Measurements from ENCODE around the gene SLC12A5.

SLC12A5 gene

DNA sequence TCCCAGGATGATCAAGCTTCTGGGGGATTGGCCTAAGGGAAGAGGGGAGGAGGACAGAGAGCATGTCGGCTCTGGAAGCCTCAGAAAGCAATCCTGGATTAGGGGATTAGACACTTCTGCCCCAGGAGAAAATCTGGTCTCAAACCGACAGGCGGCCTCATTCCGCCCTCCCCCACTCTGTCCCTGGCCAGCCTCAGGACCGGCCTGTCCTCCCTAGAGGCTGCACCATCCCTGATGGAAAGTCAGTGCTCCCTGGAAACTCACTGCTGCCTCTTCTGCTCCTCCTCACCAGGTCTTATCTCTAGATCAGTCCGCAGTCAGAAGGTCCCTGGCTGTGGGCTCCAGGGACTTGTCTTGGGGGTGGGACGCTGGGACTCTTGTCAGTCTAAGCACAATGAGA is 905 bp upstream of the SLC12A5 start:
- DNase-seq (ENCODE audit: low read depth): no peak

DNA sequence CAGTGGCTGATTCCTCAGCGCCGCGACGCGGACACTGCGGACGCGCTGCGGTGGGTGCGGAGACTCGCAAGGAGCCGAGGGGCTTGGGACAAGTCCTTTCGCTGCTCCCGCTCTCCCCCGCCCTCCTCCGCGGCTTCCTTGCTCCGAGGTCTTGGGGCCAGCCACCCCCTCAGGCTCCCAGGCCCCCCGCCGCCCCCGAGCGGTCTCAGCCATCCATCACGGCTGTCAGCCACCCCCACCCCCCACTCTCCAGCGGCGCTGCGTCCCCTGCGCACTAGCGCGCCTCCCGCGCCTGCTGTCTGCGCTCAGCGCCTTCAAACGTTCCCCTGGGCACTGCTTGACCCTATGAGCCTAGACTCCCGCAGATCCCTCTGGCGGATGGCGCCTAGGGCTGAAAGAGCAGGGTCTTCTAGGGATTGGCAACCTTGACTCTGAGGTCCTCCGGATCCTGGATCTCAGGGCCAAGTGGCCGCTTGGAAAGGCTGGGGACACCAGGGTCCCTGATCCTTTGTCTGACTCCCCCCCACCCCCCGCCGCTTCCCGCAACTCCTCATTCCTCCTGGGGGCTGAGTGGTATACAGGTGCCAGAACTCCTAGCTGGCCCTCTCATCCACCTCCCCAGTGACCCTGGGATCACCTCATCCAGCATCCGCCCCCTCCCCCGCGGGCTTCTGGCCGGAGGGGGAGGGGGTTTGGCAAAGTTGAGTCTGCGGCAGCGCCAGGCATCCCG is 1.4 kb downstream of the SLC12A5 start:
- no peak for DNase-seq (ENCODE audit: low read depth)

DNA sequence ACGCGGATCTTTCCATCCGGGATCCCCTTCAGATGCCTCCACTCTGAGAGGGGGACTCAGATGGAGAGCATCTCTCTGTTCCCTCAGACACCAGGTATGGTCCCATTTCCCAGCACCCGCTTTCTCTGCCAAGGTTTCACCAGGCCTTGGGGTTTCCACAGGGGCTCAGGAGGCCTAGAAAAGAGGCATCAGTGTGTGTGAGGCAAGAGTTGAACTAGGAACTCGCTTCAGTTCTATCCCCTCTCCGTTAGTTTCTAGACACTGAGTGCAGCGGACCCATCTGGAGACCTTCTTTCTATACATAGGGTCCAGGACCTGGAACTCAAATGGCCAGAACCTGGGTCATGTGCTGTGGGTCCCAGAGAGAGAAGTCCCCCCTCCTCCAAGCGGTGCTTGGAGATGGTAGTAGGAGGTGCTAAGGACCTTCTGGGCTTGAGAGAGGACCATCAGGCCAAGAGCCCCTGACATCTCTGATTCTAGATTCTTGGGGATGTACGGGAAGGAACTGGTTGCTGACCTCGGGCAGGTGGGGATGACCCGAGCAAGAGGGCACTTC is 2.1 kb downstream of the SLC12A5 start:
- DNase-seq (ENCODE audit: low read depth): no peak

DNA sequence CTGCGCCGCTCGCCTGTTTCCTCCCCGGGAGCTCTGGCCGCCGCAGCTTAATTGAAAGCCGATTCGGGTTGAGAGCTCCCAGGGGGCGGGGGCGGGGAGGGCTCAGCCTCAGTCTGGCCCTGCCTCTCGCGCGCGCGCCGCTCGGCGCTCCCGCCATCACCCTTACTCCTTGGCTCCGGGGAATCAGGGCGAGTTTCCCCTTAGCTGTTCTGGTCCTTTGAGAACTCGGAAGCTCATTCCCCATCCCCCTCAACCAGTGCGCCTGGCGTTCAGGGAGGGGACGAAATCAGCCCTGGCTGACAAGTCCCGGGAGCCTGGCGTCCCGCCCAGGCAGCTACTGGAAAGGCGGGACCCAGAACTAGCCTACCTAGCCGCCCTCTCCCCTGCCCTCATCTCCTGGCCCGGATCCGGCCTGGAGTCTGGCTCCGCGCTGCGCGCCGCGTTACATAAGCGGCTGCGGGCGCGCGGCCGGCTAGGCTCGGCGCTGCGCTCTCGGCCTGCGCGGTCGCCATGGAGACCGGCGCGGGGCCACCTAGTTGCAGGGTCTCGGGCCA is 2.8 kb downstream of the SLC12A5 start:
- DNase-seq (ENCODE audit: low read depth): no peak

DNA sequence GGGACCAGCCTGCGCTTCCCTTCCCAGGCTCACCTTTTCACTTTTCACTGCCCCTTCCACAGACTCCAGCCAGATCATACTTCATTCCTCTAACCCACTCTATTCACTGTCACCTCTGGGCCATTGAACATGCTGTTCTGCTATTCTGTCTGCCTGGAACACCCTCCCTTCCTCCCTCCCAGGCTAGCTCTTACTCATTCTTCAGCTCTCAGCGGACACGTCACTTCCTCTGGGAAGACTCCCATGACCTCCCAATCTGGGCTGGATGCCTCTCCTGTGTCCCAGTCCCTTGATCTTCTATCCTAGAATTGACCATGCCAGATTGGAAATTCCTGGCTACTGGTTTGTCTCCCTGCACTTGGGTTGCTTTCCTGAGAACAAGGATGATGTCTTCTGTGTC is 5.0 kb downstream of the SLC12A5 start:
- DNase-seq (ENCODE audit: low read depth): no peak

DNA sequence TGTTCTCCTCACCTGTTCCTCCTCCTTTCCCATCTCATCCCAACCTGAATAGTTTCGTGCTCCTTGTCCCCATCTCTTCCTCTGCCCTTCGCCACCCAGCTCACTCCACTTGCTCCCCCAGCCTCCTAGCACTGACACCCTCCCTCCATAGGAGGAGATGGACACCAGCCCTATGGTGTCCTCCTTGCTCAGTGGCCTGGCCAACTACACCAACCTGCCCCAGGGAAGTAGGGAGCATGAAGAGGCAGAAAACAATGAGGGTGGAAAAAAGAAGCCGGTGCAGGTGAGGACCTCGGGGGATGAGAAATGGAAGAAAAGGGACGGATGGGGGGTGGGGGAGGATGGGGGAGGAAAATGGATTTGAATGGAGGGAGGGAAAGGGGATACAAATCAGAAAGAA is 6.2 kb downstream of the SLC12A5 start:
- DNase-seq (ENCODE audit: low read depth): no peak

DNA sequence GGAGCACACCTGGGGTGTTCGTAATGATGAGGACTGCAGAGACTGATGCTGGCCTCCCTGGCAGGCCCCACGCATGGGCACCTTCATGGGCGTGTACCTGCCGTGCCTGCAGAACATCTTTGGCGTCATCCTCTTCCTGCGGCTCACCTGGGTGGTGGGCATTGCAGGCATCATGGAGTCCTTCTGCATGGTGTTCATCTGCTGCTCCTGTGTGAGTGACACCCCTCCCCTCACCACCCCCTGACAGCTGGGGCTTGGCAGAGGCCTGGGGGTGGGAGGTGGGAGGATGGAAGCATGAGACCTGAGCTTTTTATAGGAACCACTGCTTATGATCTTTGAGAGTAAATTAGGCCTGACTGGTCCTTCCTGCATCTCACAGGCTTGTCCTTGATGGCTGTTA is 6.7 kb downstream of the SLC12A5 start:
- no peak for DNase-seq (ENCODE audit: low read depth)

DNA sequence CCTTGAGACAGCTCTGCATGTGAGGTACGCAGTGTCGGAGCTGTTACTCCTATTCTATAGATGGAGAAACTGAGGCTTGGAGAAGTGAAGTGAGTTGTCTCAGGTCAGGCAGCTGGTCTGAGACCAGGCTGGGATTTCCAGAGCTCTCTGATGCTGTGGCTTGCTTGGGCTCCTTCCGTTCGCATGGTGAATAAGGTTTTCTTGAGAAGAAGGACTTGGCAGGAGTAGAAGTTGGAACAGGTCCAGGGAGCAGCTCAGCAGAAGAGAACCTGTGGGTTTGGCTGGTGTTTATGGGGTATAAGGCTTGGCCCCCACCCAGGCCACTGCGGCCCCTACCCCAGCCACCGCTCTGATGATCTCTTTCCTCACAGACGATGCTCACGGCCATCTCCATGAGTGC is 7.4 kb downstream of the SLC12A5 start:
- DNase-seq (ENCODE audit: low read depth): no peak

DNA sequence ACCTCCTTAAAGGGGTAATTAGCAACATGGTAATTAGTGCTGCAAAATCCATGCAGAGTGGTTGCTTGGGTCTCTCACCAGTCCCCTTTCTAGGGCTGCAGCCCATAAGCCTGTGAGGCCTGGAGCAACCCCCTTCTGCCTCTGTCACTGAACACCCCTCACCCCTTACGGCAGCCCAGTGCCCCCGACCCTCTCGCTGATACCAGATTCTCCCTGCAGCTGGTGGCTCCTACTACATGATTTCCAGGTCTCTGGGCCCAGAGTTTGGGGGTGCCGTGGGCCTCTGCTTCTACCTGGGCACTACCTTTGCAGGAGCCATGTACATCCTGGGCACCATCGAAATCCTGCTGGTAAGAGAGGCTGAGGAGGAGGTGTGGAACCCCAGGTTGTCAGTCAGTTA is 8.0 kb downstream of the SLC12A5 start:
- DNase-seq (ENCODE audit: low read depth): no peak

DNA sequence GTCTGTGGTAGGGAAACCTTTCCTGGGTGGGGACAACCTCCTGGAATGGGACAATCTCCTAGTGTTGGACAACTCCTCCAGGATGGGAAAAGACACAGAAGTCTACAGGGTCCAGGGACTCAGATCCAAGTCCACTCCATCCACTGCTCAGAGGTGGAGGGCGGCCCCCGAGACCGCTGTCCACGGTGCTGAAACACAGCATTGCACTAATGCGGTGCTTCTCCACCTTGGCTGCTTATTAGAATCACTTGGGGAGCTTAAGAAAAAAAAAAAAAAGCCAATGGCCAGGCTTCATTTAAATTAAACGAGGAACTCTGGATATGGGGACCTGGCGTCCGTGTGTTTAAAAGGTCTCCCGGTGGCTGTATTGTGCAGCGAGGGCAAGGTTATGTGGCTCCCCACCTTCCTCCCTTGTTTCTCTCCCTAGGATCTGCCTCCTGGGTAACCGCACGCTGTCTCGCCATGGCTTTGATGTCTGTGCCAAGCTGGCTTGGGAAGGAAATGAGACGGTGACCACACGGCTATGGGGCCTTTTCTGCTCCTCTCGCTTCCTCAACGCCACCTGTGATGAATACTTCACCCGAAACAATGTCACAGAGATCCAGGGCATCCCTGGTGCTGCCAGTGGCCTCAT is 12.0 kb downstream of the SLC12A5 start:
- no peak for DNase-seq (ENCODE audit: low read depth)

DNA sequence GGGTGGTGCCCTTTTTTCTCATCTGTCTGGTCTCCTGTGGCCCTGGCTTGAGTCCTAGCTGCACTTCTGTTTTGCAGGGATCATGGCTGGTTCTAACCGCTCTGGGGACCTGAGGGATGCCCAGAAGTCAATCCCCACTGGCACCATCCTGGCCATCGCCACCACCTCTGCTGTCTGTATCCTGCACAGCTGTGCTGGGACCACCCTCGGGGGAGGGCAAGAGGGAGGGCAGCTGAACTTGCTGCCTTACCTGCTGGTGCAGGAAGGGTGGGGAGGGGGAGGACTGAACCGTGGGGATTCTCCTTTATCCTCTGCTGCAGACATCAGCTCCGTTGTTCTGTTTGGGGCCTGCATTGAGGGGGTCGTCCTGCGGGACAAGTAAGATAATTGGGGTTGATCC is 14.5 kb downstream of the SLC12A5 start:
- DNase-seq (ENCODE audit: low read depth): no peak

DNA sequence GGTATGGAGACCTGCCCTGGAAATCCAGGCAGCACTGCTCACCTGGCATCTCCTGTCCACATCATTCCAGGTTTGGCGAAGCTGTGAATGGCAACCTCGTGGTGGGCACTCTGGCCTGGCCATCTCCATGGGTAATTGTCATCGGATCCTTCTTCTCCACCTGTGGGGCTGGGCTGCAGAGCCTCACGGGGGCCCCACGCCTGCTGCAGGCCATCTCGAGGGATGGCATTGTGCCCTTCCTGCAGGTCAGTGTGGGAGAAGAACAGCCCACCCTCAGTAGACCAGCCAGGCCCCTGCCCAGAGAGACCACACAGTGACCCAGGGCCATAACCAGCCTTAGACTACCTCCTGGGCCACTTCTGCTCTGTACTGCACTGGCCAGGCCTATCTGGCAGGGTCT is 15.9 kb downstream of the SLC12A5 start:
- DNase-seq (ENCODE audit: low read depth): no peak

DNA sequence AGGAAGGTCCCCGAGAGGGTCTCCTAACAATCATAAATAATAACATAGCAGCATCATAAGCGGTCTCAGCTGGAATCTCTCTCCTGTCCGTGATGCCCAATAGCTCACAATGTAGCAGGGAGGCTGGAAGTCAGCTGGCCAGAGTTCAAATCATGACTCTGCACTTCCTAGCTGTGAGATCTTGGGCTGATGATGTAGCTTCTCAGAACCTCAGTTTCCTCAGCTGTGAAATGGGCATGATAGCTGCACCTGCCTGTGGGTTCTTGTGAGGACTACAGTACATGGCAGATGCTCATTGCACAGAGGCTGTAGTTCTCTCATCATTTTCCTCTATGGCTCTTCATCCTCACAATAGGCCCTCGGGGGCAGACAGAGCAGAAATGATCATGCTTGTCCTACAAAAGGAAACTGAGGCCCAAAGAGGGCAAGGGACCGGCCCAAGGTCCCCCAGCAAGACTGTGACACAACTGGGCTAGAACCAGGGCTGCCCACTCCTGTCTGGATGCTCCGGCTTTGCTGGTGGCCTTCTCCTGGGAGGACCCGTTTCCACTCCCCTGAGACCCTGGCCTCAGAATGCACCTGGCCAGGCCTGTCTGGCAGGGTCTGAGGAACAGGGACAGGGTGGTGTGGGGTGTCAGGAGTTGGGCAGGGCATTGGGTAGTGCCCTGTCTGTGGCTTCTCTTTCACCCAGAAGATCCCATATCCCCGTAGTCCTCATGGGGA is 17.7 kb downstream of the SLC12A5 start:
- DNase-seq (ENCODE audit: low read depth): no peak

DNA sequence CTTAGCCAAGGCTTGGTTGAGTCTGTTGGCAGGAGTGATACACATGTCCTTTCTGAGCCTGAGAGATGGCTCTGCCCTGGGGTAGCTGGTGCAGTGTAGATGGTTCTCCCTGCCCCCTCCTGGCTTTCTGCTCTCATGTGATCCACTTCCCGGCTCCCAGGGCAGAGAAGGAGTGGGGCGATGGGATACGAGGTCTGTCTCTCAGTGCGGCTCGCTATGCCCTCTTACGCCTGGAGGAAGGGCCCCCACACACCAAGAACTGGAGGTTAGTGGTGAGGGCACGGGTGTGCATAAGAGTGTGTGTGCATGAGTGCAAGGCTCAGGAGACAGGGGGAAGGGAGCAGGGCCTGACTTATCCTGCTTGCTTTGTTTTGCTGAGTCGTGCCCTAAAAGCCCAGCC is 18.8 kb downstream of the SLC12A5 start:
- DNase-seq (ENCODE audit: low read depth): no peak

DNA sequence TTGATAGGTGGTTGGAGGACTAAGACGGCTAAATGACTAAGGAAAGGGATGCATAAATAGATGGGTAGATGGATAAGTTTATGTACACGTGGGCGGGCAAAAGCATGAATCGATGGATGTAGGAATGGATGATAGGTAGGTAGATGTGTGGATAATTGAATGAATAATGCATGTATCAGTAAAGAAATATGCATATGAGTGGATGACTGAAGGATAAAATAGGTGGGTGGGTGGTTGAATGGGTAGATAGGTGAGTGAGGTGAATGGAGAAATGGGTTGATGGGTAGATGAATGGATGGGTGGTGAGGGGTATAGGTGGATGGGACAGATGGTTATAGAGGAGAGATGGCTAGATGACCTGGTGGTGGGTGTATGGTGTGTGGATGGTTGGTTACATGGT is 20.2 kb downstream of the SLC12A5 start:
- DNase-seq (ENCODE audit: low read depth): no peak

DNA sequence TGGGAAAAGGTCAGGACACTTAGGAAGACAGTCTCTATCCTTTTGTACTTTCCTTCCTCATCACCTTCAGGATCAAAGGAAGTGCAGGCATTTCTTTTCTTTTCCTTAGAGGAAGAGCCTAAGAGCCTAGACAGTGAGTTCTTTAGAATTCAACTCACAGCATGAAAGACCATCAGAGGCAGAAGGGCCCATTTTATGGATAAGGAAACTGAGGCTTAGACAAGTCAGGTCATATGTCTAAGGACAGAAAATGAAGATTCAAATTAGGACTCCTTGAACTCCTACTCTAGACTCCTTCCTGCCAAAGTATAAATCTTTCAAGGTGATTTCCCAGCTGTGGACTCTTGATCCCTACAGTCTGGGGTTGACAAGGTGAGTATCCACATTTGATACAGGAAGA is 20.8 kb downstream of the SLC12A5 start:
- DNase-seq (ENCODE audit: low read depth): no peak

DNA sequence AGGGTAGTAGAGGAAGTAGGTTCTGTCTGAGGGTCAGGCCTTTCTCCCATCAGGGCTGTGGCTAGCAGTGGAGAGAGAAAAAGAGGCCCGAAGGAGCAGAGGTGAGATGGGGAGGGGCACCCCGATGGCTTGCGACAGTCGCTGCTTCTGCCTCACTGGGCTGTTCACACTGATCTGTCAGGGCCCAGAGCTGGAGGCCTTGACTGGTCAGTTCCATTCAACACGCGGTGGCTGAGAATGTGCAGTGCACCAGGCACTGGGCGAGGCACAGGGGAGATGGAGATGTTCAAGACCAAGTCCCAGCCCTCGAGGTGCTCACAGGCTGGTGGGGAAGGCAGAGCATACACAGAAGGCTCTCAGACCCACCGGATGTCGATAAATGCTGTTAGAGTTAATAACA is 21.4 kb downstream of the SLC12A5 start:
- DNase-seq (ENCODE audit: low read depth): no peak

DNA sequence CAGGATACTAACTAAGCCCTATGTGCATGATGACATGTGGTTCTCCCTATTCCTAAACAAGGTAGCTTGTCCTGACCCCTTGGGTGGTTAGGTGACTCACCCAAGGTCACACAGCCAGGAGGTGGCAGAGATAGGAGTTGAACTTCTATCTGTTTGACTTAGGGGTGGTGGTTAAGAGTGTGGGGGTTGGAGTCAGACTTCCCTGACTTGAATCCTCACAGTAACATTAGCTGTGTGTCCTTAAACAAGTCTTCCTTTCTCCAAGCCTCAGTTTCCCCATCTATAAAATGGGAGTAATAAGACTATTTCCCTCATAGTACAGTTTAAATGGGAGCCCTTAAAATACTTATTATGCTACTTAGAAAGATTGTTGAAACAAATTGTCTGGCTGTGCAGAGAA is 21.9 kb downstream of the SLC12A5 start:
- no peak for DNase-seq (ENCODE audit: low read depth)

DNA sequence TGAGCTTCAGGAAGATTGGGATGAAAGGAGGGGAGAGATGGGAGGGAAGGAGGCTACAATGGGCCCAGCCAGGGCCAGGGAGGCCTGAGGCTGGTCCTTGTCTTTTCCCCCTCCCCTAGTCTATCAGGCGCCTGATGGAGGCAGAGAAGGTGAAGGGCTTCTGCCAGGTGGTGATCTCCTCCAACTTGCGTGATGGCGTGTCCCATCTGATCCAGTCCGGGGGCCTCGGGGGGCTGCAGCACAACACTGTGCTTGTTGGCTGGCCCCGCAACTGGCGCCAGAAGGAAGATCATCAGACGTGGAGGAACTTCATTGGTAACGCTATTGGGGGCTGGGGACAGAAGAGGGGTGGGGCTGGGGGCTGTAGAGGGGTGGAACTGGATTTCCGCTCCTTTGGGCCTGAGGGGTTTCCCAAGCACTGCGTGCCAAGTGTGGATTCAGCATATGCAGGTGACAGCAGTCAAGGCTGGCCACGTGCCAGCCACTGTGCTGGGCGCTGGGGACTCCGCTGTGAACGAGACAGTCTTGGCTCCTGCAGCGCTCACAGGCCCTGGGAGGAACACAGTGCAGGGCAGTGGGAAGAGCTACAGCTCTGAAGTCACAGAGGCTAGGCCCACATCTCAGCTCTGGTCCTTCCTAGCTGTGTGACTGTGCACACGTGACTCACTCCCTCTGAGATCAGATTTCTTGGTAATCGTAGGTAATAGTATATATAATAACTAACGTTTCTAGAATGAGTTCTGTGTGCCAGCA is 22.7 kb downstream of the SLC12A5 start:
- DNase-seq (ENCODE audit: low read depth): no peak

DNA sequence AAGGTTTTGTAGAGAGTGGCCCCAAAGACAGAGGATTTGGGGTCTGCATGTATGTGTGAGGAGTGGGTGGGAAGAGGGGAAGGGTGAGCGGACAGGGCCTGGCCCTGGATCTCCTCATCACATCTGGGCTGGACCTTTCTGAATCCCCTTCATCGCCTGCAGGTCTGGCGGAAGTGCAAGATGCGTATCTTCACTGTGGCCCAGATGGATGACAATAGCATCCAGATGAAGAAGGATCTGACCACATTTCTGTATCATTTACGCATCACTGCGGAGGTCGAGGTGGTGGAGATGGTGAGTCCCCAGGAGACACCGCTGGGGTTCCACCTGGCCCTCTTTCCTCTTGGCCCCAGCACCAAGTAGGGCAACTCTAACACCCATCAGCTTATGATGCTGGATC is 24.4 kb downstream of the SLC12A5 start:
- no peak for DNase-seq (ENCODE audit: low read depth)

DNA sequence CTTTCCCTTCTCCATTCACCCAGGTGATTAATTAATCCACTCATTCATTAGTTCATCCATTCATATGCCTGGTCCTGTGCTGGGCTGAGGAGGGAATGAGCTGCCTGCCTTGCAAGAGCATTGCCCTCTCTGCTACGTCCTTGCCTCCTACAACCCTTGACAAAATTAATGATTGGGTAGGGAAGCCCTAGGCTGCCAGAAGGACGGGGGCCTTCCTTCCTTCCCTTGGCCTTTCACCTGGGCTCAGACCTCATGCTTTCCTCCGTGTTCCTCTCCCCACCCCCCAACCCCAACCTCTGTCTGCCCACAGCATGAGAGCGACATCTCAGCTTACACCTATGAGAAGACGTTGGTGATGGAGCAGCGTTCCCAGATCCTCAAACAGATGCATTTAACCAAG is 25.6 kb downstream of the SLC12A5 start:
- no peak for DNase-seq (ENCODE audit: low read depth)

DNA sequence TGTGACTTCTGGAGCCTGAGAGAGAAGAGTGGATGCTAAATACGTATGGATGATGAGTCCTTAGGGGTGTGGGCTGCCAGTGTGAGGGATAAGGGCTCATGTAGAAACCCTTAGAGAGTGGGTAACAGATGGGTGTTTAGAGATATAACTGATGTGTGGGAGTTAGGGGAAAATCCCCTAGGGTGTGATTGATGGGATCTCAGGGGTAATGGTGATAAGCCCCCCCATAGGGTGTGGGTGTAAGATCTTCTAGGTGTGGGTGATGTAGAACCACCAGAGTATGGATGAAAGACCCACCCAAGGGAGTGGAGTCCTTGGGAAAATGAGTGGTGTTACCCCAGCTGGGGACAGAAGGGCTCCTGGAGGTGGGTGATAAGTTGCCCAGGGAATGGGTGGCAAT is 26.3 kb downstream of the SLC12A5 start:
- no peak for DNase-seq (ENCODE audit: low read depth)
